ENCODE measurements around the gene KRTAP9-8. TPM values are rescaled to one million over a fixed set of nuclear protein-coding genes. Genes with fewer than 3 reads are reported as not detected.
"Not testable (repeated sequence)": the region's sequence is repeated elsewhere in the genome, so short reads cannot be mapped to it uniquely, and the experiment has no call there.

KRTAP9-8 gene
- total and polyA plus RNA-seq, 11 donors: not detected

- Histone ChIP-seq H3K4me1 (no peaks in the 10 kb centered on the region), H3K4me3 (no peak overlapping the region), H3K27ac (no peak overlapping the region), H3K36me3 (no peaks in the 10 kb centered on the region), H3K9me3 (no peaks in the 10 kb centered on the region), H3K27me3 (peaks cover 0 to 46% (median 12%) of the 10 kb centered on the region in 9 donors)
- DNase-seq (no peak), ATAC-seq (no peak)
- intact Hi-C loops (cut with DNase I): no loop called here
- TF ChIP-seq POLR2A (IDR thresholded peaks at IDR 0.05): no peak
Measured at GRCh38 chr17:41258406-41258805, 20.6 kb downstream of the KRTAP9-8 start.

GRCh38 chr17:41263212-41263611 is 25.4 kb downstream of the KRTAP9-8 start:
- Histone ChIP-seq H3K4me3 (no peak overlapping the region), H3K36me3 (no peaks in the 10 kb centered on the region), H3K27ac (no peak overlapping the region), H3K9me3 (no peaks in the 10 kb centered on the region), H3K27me3 (peaks cover 0 to 26% (median 12%) of the 10 kb centered on the region in 9 donors), H3K4me1 (no peaks in the 10 kb centered on the region)
- TF ChIP-seq POLR2A (IDR thresholded peaks at IDR 0.05): no peak
- TF ChIP-seq, protein P1, sequence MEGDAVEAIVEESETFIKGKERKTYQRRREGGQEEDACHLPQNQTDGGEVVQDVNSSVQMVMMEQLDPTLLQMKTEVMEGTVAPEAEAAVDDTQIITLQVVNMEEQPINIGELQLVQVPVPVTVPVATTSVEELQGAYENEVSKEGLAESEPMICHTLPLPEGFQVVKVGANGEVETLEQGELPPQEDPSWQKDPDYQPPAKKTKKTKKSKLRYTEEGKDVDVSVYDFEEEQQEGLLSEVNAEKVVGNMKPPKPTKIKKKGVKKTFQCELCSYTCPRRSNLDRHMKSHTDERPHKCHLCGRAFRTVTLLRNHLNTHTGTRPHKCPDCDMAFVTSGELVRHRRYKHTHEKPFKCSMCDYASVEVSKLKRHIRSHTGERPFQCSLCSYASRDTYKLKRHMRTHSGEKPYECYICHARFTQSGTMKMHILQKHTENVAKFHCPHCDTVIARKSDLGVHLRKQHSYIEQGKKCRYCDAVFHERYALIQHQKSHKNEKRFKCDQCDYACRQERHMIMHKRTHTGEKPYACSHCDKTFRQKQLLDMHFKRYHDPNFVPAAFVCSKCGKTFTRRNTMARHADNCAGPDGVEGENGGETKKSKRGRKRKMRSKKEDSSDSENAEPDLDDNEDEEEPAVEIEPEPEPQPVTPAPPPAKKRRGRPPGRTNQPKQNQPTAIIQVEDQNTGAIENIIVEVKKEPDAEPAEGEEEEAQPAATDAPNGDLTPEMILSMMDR (IDR thresholded peaks at IDR 0.05): no peak
- ATAC-seq: no peak
- no peak for DNase-seq
- intact Hi-C loops (cut with DNase I): loop anchor here in 1 of 10 donors (2.0 to 10.0 kb wide), 2 partner anchors 14 to 62 kb away; no protein-coding TSS in a partner anchor
- WGBS, 4 donors: 82 to 86% (median 84%) methylated on average over 2 of the region's 2 CpGs

- Histone ChIP-seq H3K27ac (no peak overlapping the region), H3K9me3 (no peaks in the 10 kb centered on the region), H3K4me1 (no peaks in the 10 kb centered on the region), H3K27me3 (peaks cover 0 to 15% (median 2%) of the 10 kb centered on the region in 9 donors), H3K4me3 (no peak overlapping the region), H3K36me3 (no peaks in the 10 kb centered on the region)
- TF ChIP-seq POLR2A (IDR thresholded peaks at IDR 0.05): no peak
- TF ChIP-seq, protein P1 (IDR thresholded peaks at IDR 0.05): no peak
- ATAC-seq (no peak), DNase-seq (no peak)
- 72 to 77% (median 76%) methylated on average over 3 of the region's 3 CpGs for WGBS, 4 donors
- intact Hi-C loops (cut with DNase I): loop anchor here in 2 of 10 donors (2.0 to 10.0 kb wide), 2 partner anchors 16 to 60 kb away; no protein-coding TSS in a partner anchor
Measured at GRCh38 chr17:41264599-41264998, 26.8 kb downstream of the KRTAP9-8 start.

DNA sequence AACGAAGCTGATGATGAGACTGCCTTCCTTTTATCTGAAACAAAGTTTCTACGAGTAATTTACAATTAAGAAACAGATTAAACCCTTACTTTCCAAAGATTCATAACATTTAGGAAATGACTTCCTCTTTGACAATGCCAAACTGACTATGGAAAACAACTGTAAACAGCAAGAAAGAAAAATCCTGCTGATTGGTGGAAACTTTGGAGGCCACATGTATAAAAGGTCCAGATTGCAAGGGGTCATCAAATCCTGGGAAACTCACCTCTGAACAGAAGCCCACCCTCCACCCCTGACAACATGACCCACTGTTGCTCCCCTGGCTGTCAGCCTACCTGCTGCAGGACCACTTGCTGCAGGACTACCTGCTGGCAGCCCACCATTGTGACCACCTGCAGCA is 27.3 kb downstream of the KRTAP9-8 start, which contains the start of gene KRTAP9-6:
Gene KRTAP9-6, plus strand, starts transcription at position 301 of the 400 bp plus-strand sequence. Its CDS starts 0 bp downstream, at position 301.
- WGBS, 4 donors: 39 to 61% (median 47%) methylated on average over 2 of the region's 2 CpGs
- intact Hi-C loops (cut with DNase I): loop anchor here in 2 of 10 donors (2.0 to 10.0 kb wide), 2 partner anchors 16 to 60 kb away; no protein-coding TSS in a partner anchor
- H3K9me3 ChIP-seq: no peaks in the 10 kb centered on the region
- H3K4me1 ChIP-seq: no peaks in the 10 kb centered on the region
- peaks cover 0 to 15% (median 0%) of the 10 kb centered on the region in 9 donors for H3K27me3 ChIP-seq
- H3K27ac ChIP-seq: no peak within 1 kb of the TSS
- no peaks in the 10 kb centered on the region for H3K36me3 ChIP-seq
- DNase-seq (no peak), ATAC-seq (no peak)
- TF ChIP-seq POLR2A (IDR thresholded peaks at IDR 0.05): no peak
- TF ChIP-seq, protein P1 (IDR thresholded peaks at IDR 0.05): no peak
- H3K4me3 ChIP-seq: no peak within 1 kb of the TSS

GRCh38 chr17:41267711-41268110 is 29.9 kb downstream of the KRTAP9-8 start:
- H3K27me3 ChIP-seq: peaks cover 0 to 11% (median 0%) of the 10 kb centered on the region in 9 donors
- no peak for TF ChIP-seq POLR2A (IDR thresholded peaks at IDR 0.05)
- TF ChIP-seq, protein P1 (IDR thresholded peaks at IDR 0.05): no peak
- H3K4me3 ChIP-seq: no peak overlapping the region
- no peak overlapping the region for H3K27ac ChIP-seq
- no peaks in the 10 kb centered on the region for H3K4me1 ChIP-seq
- 84 to 91% (median 87%) methylated on average over 3 of the region's 3 CpGs; no CpG with 5 or more reads in 1 of the 4 donors for WGBS, 4 donors
- DNase-seq: no peak
- intact Hi-C loops (cut with DNase I): loop anchor here in 1 of 10 donors (10.0 kb wide), 1 partner anchor 57 kb away; no protein-coding TSS in a partner anchor
- H3K9me3 ChIP-seq: no peaks in the 10 kb centered on the region
- H3K36me3 ChIP-seq: no peaks in the 10 kb centered on the region
- no peak for ATAC-seq

DNA sequence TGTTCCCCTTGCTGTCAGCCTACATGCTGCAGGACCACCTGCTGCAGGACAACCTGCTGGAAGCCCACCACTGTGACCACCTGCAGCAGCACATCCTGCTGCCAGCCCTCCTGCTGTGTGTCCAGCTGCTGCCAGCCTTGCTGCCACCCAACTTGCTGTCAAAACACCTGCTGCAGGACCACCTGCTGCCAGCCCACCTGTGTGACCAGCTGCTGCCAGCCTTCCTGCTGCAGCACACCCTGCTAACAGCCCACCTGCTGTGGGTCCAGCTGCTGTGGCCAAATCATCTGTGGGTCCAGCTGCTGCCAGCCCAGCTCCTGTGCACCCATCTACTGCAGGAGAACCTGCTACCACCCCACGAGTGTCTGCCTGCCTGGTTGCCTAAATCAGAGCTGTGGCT is 33.5 kb downstream of the KRTAP9-8 start:
- H3K27me3 ChIP-seq; intact Hi-C loops (cut with DNase I); ATAC-seq; H3K9me3 ChIP-seq; H3K36me3 ChIP-seq; H3K27ac ChIP-seq; DNase-seq; H3K4me3 ChIP-seq; H3K4me1 ChIP-seq: not testable (repeated sequence)
- 47% methylated on average over 1 of the region's 1 CpG; no CpG with 5 or more reads in 3 of the 4 donors for WGBS, 4 donors
